ENCODE measurements around the gene CUX1. TPM values are rescaled to one million over a fixed set of nuclear protein-coding genes. Genes with fewer than 3 reads are reported as not detected.

CUX1 gene
- total and polyA plus RNA-seq, 2 of the 13 experiments (the other 11 are each of a cell fraction or from before 2014, with no cell fraction given) = 13.7 to 14.9 TPM

DNA sequence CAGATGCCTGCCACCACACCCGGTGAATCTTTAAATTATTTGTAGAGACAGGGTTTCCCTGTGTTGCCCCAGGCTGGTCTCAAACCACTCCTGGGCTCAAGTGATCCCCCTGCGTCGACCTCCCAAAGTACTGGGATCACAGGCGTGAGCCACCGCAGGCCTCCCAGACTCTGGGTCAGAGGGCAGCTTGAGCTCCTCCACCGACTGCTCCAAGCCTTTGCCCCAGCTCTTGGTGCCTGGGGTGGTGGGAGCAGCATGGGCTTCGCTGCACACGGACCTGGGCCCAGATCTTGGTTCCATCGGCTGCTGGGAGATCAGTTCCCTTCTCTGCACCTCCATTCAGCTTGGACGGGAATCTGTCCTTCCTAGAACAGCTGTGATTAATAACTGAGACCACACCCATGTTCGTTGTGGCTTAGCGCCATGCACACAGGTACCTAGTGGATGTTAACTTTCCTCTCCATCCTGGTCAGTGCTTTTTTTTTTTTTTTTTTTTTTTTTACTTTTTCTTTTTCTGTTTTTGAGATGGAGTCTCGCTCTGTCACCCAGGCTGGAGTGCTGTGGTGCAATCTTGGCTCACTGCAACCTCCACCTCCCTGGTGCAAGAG, 125.3 kb downstream of the CUX1 start:
- in situ Hi-C loops (cut with HindIII; ENCODE audit: extremely low pct_ligation_motif_present, low pct_unique_long_range_greater_than_20kb) (no loop called here), intact Hi-C loops (cut with micrococcal nuclease; ENCODE audit: unreplicated experiment) (no loop called here)
- no peaks in the 10 kb centered on the region for H3K9me3 ChIP-seq (ENCODE audit: low read length)
- H2AFZ ChIP-seq (ENCODE audit: low read length) = no peak overlapping the region
- no peak overlapping the region for H3K27ac ChIP-seq (ENCODE audit: extremely low read length, insufficient read depth, low read length)
- FAIRE-seq (no peak), ATAC-seq (no peak), DNase-seq (ENCODE audit: low spot score) (no peak)
- POLR2A ChIA-PET = no interaction called here
- peaks cover 0 to 7% of the 10 kb centered on the region in 2 experiments; a peak in 1 of 5 replicates for H3K36me3 ChIP-seq (replicated peaks in 1 of 2; ENCODE audit: control insufficient read depth in 1 of 2, insufficient read depth in 2 of 2, low read length in 2 of 2)
- H3K9ac ChIP-seq (ENCODE audit: insufficient read depth, low read depth, low read length) = no peak overlapping the region
- no peaks in the 10 kb centered on the region for H3K27me3 ChIP-seq (ENCODE audit: control insufficient read depth in 1 of 2, insufficient read depth in 2 of 2, low read length in 2 of 2)
- H3K4me2 ChIP-seq (ENCODE audit: low read depth, low read length) = no peak overlapping the region
- no TSS peak for BruUV-seq (replicated peaks)
- CTCF ChIA-PET (ENCODE audit: low intra/inter-chr PET ratio, low total read pairs) = no interaction called here
- H3K4me3 ChIP-seq (replicated peaks in 1 of 3; ENCODE audit: insufficient read depth in 1 of 3, low read depth in 2 of 3, low read length in 3 of 3) = no peak overlapping the region
- no peaks in the 10 kb centered on the region for H3K4me1 ChIP-seq (ENCODE audit: insufficient read depth, low read length)
- peaks cover 10% of the 10 kb centered on the region for H3K79me2 ChIP-seq (ENCODE audit: insufficient read depth, low read length)
- WGBS (ENCODE audit: low lambda C conversion rate) = 96% methylated on average over 6 of the region's 13 CpGs
- 0 out of 2 replicates have a peak, but pooled peaks cover 2% of the 10 kb centered on the region for H4K20me1 ChIP-seq (ENCODE audit: insufficient read depth, low read length)
- TF ChIP-seq TBX2 (CRISPR knock-in tag; IDR thresholded peaks at IDR 0.05; ENCODE audit: borderline replicate concordance) = no peak
- TF ChIP-seq ZNF20 (CRISPR knock-in tag; IDR thresholded peaks at IDR 0.05) = no peak
- no peak for TF ChIP-seq ZNF562 (CRISPR knock-in tag; IDR thresholded peaks at IDR 0.05; ENCODE audit: borderline replicate concordance)
- no peak for TF ChIP-seq NCOA1 (CRISPR knock-in tag; IDR thresholded peaks at IDR 0.05)
- TF ChIP-seq, protein P1, sequence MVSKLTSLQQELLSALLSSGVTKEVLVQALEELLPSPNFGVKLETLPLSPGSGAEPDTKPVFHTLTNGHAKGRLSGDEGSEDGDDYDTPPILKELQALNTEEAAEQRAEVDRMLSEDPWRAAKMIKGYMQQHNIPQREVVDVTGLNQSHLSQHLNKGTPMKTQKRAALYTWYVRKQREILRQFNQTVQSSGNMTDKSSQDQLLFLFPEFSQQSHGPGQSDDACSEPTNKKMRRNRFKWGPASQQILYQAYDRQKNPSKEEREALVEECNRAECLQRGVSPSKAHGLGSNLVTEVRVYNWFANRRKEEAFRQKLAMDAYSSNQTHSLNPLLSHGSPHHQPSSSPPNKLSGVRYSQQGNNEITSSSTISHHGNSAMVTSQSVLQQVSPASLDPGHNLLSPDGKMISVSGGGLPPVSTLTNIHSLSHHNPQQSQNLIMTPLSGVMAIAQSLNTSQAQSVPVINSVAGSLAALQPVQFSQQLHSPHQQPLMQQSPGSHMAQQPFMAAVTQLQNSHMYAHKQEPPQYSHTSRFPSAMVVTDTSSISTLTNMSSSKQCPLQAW (CRISPR knock-in tag; IDR thresholded peaks at IDR 0.05) = no peak

DNA sequence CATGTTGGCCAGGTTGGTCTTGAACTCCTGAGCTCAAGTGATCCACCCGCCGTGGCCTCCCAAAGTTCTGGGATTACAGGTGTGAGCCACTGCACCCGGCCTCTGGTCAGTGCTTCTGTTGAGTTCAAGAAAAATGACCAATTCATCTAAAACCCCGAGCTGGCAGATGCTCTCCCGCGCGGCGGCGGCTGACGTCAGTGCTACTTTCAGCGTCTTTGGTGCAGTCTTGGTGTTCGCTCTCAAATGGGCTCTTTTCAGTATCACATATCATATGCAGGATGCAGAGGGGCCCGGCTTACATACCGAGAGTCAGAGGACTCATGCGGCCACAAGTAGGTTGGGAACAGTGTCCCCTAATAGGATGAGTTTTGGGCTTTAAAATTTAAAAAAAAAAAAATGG, 125.9 kb downstream of the CUX1 start:
- in situ Hi-C loops (cut with HindIII; ENCODE audit: extremely low pct_ligation_motif_present, low pct_unique_long_range_greater_than_20kb) = no loop called here
- Histone ChIP-seq H3K36me3 (replicated peaks in 1 of 2; ENCODE audit: control insufficient read depth in 1 of 2, insufficient read depth in 2 of 2, low read length in 2 of 2) (peaks cover 0 to 7% of the 10 kb centered on the region in 2 experiments; a peak in 1 of 5 replicates), H3K4me2 (ENCODE audit: low read depth, low read length) (no peak overlapping the region), H3K4me3 (replicated peaks in 1 of 3; ENCODE audit: insufficient read depth in 1 of 3, low read depth in 2 of 3, low read length in 3 of 3) (no peak overlapping the region), H3K27me3 (ENCODE audit: control insufficient read depth in 1 of 2, insufficient read depth in 2 of 2, low read length in 2 of 2) (no peaks in the 10 kb centered on the region), H3K9ac (ENCODE audit: insufficient read depth, low read depth, low read length) (no peak overlapping the region), H4K20me1 (ENCODE audit: insufficient read depth, low read length) (0 out of 2 replicates have a peak, but pooled peaks cover 2% of the 10 kb centered on the region), H3K9me3 (ENCODE audit: low read length) (no peaks in the 10 kb centered on the region), H3K4me1 (ENCODE audit: insufficient read depth, low read length) (no peaks in the 10 kb centered on the region), H3K27ac (ENCODE audit: extremely low read length, insufficient read depth, low read length) (no peak overlapping the region), H3K79me2 (ENCODE audit: insufficient read depth, low read length) (peaks cover 10% of the 10 kb centered on the region), H2AFZ (ENCODE audit: low read length) (no peak overlapping the region)
- FAIRE-seq (no peak), ATAC-seq (no peak), DNase-seq (ENCODE audit: low spot score) (no peak)
- POLR2A ChIA-PET = no interaction called here
- no TSS peak for BruUV-seq (replicated peaks)
- WGBS (ENCODE audit: low lambda C conversion rate) = 94% methylated on average over 13 of the region's 15 CpGs
- intact Hi-C loops (cut with micrococcal nuclease; ENCODE audit: unreplicated experiment) = no loop called here
- CTCF ChIA-PET (ENCODE audit: low intra/inter-chr PET ratio, low total read pairs) = no interaction called here
- TF ChIP-seq, protein P2, sequence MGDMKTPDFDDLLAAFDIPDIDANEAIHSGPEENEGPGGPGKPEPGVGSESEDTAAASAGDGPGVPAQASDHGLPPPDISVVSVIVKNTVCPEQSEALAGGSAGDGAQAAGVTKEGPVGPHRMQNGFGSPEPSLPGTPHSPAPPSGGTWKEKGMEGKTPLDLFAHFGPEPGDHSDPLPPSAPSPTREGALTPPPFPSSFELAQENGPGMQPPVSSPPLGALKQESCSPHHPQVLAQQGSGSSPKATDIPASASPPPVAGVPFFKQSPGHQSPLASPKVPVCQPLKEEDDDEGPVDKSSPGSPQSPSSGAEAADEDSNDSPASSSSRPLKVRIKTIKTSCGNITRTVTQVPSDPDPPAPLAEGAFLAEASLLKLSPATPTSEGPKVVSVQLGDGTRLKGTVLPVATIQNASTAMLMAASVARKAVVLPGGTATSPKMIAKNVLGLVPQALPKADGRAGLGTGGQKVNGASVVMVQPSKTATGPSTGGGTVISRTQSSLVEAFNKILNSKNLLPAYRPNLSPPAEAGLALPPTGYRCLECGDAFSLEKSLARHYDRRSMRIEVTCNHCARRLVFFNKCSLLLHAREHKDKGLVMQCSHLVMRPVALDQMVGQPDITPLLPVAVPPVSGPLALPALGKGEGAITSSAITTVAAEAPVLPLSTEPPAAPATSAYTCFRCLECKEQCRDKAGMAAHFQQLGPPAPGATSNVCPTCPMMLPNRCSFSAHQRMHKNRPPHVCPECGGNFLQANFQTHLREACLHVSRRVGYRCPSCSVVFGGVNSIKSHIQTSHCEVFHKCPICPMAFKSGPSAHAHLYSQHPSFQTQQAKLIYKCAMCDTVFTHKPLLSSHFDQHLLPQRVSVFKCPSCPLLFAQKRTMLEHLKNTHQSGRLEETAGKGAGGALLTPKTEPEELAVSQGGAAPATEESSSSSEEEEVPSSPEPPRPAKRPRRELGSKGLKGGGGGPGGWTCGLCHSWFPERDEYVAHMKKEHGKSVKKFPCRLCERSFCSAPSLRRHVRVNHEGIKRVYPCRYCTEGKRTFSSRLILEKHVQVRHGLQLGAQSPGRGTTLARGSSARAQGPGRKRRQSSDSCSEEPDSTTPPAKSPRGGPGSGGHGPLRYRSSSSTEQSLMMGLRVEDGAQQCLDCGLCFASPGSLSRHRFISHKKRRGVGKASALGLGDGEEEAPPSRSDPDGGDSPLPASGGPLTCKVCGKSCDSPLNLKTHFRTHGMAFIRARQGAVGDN (CRISPR knock-in tag; IDR thresholded peaks at IDR 0.05) = no peak
- TF ChIP-seq, protein P3, sequence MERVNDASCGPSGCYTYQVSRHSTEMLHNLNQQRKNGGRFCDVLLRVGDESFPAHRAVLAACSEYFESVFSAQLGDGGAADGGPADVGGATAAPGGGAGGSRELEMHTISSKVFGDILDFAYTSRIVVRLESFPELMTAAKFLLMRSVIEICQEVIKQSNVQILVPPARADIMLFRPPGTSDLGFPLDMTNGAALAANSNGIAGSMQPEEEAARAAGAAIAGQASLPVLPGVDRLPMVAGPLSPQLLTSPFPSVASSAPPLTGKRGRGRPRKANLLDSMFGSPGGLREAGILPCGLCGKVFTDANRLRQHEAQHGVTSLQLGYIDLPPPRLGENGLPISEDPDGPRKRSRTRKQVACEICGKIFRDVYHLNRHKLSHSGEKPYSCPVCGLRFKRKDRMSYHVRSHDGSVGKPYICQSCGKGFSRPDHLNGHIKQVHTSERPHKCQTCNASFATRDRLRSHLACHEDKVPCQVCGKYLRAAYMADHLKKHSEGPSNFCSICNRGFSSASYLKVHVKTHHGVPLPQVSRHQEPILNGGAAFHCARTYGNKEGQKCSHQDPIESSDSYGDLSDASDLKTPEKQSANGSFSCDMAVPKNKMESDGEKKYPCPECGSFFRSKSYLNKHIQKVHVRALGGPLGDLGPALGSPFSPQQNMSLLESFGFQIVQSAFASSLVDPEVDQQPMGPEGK (CRISPR knock-in tag; IDR thresholded peaks at IDR 0.05) = no peak
- TF ChIP-seq YY1 (IDR thresholded peaks at IDR 0.05; ENCODE audit: insufficient read depth, insufficient replicate concordance, low read depth, low read length) = no peak
- TF ChIP-seq ZNF644 (CRISPR knock-in tag; IDR thresholded peaks at IDR 0.05; ENCODE audit: low read depth) = no peak
- no peak for TF ChIP-seq ZNF782 (CRISPR knock-in tag; IDR thresholded peaks at IDR 0.05; ENCODE audit: borderline replicate concordance)
